Cardiac septum (tissue), 1 donor: ENCODE results near the gene MIA. TPM values are rescaled to one million over a fixed set of nuclear protein-coding genes. Genes with fewer than 3 reads are reported as not detected.
"Not testable (repeated sequence)": the region's sequence is repeated elsewhere in the genome, so short reads cannot be mapped to it uniquely, and the experiment has no call there.

Source experiments
- DNase-seq: peaks from one replicate; pipeline ENCODE4 v3.0.0-alpha.2; 2020; ENCODE audit warnings: low spot score
- intact Hi-C: fragments of 100-400 bp; cut with DNase I; formaldehyde crosslinking; loops from one replicate; pipeline ENCODE4 v1.14.0; 2022
- long read RNA-seq: library from polyadenylated mRNA; unstranded; transcript quantifications from one replicate; pipeline ENCODE4 v2.0.0, GENCODE V29; 2021
- total RNA-seq: library from RNA; stranded (reverse); fragmentation: NEBNext Ultra II Directional; extraction: Animal tissue kit (Norgen Biotek cat#: 25700); gene quantifications from one replicate; pipeline ENCODE4 v1.2.1, GENCODE V29; 2021
- donor health status: DM: no; HTN: no; CAD: no.

Gene MIA
- total RNA-seq = 1.00 TPM
- long read RNA-seq = 0 reads

DNA sequence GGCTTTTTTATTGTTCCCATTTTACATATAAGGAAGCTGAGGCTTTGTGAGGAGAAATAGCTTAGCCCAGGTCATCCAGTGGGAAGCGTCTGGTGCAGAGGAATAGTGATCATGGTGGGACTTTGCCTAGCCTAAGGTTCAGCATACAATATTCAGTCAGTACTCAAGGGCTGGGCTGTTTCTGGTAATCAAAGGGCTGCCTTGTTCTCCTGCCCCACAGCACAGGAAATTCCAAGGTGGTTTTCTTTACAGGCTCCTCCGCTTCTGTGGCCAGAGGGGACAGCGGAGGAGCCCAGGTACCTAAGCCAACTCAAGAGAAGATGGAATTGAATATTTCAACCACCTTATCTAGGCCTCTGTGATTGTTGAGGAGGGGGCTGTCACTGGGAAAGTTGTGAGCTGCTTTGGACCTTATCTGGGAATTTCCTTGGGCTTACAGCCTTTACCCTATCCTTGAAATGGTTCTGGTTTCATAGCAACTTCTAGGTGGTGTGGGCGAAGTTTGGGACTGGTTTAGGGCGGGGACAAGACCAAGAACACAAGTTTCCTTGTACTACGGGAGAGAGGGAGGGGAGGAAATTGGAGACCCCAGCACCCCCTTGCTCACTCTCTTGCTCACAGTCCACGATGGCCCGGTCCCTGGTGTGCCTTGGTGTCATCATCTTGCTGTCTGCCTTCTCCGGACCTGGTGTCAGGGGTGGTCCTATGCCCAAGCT is at the start of gene MIA:
Gene MIA (plus strand): TSS at position 606 of the 716 bp plus-strand sequence. CDS start 22 bp downstream, at position 628.
- DNase-seq = no peak
- intact Hi-C loops = no loop called here

DNA sequence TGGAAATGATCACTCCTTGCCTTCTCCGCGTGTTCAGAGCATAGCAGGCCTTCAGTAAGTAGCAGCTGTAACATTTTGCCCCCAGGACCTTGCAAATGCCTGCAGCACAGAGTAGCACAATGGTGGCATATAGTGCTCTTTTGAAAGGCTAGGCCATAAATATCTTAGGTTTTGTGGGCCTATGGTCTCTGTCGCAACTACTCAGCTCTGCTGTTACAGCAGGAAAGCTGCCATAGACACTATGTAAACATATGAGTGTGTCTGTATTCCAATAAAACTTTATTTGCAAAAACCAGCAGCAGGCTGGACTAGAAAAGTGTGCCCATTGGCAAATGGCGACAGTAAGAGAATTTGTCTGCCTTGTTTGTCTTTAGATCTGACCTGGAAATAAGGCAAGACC is 49.0 kb upstream of the MIA start:
- no peak for DNase-seq
- intact Hi-C loops = no loop called here

DNA sequence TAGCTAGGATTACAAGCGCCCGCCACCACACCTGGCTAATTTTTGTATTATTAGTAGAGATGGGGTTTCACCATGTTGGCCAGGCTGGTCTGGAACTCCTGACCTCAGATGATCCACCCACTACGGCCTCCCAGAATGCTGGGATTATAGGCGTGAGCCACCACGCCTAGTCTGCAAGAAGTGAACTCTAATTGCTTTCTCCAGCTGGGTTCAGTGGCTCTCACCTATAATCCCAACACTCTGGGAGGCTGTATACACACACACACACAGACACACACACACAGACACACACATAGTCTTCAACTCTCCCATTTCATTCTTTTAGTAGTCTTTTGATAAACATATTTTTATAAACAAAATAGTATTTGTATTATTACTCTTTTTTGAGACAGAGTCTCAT is 45.3 kb upstream of the MIA start:
- DNase-seq, intact Hi-C loops: not testable (repeated sequence)

DNA sequence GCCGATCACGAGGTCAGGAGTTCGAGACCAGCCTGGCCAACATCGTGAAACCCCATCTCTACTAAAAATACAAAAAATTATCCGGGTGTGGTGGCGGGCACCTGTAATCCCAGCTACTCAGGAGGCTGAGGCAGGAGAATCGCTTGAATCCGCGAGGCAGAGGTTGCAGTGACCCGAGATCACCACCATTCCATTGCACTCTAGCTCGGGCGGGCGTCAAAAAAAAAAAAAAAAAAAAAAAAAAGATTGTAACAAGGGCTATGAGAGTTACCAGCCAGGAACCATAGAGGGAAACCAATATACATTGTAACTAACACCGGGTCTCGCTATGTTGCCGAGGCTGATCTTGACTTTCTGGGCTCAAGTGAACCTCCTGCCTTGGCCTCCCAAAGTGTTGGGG is 43.0 kb upstream of the MIA start:
- intact Hi-C loops, DNase-seq: not testable (repeated sequence)

DNA sequence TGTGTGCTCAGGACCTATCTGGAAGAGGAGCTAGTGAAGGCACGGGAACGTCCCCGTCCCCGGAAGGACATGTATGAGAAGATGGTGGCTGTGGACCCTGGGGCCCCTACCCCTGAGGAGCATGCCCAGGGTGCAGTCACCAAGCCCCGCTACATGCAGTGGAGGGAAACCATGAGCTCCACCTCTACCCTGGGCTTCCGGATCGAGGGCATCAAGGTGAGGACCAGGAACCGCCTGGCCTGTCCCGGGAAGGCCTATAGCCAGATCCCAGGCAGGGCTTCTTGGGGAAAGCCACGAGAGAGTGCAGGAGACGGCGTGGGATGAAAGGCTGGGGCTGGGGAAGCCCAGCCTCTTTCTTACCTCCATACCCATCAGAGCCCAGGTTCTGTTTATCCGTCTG is 42.2 kb upstream of the MIA start:
- no peak for DNase-seq

DNA sequence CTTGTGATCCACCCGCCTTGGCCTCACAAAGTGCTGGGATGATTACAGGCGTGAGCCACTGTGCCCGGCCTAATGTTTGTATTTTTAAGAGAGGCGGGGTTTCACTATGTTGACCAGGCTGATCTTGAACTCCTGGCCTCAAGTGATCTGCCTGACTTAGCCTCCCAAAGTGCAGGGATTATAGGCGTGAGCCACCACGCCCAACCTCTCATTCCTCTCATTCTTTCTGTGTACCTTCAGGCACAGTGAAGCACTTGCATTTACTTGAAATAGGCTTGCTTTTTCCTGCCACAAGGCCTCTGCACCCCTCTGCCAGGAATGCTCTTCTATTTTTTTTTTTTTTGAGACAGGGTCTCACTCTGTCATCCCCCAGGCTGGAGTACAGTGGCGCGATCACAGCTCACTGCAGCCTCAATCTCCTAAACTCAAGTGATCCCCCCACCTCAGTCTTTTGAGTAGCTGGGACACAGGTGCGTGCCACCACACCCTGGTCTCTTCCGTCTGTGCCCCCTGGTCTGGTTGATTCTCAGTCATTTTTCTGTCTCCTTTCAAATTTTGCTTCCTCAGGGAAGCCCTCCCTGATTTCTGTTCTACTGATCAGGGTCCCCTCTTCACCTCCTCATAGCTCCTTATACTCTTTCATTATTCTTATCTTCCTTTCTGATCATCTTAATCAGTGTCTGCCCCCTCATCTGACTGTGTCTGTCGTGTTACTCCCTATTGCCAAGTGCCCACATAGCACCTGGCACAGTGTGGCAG is 40.1 kb upstream of the MIA start:
- no peak for DNase-seq

More for the DNA sequence above, 42.2 kb upstream of the MIA start:
- intact Hi-C loops = no loop called here

DNA sequence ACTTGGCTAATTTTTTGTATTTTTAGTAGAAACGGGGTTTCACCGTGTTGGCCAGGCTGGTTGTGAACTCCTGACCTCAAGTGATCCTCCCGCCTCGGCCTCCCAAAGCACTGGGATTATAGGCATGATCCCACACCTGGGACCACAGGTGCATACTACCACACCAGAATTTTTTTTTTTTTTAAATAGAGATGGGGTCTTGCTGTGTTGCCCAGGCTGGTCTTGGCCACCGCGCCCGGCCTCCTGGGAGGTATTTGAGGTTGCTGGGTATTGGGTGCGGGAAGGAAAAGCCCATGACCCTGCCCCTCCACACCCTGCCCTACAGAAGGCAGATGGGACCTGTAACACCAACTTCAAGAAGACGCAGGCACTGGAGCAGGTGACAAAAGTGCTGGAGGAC is 38.7 kb upstream of the MIA start:
- DNase-seq = no peak
- intact Hi-C loops = no loop called here

More for the DNA sequence above, 40.1 kb upstream of the MIA start:
- intact Hi-C loops = no loop called here

DNA sequence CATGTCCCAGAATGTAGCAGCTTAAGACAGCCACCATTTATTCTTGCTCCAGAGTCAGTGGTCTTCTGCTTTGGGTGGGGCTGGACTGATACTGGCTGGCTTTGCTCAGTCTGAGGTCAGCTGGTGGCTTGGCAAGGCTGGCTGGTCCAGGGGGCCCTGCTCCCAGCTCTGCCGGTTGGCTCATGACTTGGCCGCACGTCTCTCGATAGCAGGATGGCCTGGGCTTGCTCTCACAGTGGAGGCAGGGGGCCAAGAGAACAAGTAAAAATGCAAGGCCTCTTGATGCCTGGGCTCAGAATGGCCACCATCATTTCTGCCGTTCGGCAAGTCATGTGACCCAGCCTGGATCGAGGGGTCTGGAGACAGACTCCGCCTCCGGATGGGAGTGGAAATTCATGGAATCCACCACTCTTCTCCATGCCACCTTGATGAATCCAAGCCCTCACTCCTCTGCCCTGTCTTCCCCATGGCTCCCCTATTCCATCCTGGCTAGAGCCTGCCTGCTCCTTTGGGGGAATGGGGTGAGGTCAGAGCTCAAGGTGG is 38.1 kb upstream of the MIA start:
- no peak for DNase-seq
- intact Hi-C loops = no loop called here

DNA sequence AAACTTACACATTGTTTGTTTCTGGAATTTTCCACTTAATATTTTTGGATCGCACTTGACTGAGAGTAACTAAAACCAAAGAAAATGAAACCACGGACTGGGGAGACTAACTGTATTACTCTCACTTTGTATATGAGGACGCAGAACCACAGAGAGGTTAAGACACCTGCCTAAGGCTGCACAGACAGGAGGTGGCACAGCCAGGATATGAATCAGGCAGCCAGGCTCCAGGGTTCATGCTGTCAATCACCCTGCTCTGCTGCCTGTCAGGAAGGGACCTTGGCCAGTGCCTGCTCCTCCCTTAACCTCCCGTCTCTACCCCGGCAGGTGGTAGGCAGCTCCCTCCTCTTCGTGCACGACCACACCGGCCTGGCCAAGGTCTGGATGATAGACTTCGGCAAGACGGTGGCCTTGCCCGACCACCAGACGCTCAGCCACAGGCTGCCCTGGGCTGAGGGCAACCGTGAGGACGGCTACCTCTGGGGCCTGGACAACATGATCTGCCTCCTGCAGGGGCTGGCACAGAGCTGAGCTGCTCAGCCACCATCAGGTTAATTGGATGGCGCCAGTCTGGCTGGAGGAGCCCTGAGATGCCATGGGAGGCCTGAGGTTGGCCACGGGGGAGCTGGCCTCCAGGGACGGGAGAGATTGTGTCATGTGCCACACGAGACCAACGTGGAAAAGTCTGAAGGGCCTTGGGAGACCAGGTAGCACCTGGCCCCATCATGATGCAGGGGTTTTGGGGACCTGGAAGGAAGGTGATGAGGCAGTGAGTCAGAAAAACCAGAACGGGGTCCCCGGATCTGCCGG is 36.1 kb upstream of the MIA start:
- intact Hi-C loops = no loop called here
- DNase-seq = no peak

DNA sequence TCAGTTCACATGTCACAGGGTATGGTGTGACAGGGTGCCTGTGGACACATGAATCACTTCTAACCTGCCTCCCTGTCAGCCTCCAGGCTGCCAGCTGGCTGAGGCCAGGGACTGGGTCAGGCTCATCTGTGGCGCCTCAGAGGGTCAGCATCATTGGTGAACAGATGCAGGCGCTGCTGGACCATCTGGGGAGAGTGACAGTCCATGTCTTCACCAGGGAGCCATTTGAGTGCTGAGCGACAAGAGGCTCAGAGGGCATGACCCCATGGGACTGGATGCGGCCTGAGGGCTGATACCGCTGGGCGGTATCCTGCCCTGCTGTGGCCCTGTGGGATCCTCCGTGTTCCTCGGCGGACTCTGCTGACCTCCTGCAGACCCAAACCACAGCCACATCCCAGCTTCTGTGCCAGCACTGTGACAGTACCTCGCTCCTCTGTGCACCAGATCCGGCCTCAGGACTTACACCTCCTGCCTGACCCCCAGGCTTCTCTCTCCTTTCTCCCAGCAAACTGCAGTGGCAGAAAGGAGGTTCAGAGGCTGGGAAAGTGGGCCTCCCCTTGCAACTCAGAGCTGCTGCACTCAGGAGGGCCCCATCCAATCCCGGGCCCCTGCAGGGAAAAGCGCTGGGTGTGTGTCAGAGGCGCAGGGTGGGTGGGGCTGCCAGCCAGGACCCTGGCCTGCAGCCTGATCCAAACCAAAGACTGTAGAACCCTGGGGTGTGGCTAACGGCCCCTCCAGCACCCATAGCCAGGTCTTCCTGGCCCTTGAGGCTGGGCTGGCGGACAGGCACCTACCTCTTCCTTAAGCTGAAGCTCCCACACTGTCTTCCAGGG is 35.2 kb upstream of the MIA start:
- intact Hi-C loops = no loop called here
- DNase-seq = no peak

DNA sequence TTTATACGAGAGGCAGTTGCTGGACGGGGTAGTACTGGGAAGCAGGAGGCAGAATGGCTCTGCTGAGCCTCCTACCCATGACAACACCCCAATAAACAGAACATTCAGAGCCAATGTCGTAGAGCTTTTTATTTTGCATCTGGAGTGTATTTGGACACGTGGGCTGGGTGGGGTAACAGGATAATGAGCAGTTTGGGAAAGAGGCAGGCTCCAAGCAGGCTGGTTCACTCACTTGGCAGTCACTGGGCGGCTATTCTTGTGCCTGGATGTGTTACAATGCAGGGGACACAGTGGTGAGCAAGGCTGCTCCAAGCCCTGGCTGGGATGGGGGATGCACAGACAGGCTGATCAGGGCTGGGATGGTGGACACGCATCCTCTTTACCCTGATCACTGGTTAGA is 34.6 kb upstream of the MIA start:
- intact Hi-C loops = no loop called here

DNA sequence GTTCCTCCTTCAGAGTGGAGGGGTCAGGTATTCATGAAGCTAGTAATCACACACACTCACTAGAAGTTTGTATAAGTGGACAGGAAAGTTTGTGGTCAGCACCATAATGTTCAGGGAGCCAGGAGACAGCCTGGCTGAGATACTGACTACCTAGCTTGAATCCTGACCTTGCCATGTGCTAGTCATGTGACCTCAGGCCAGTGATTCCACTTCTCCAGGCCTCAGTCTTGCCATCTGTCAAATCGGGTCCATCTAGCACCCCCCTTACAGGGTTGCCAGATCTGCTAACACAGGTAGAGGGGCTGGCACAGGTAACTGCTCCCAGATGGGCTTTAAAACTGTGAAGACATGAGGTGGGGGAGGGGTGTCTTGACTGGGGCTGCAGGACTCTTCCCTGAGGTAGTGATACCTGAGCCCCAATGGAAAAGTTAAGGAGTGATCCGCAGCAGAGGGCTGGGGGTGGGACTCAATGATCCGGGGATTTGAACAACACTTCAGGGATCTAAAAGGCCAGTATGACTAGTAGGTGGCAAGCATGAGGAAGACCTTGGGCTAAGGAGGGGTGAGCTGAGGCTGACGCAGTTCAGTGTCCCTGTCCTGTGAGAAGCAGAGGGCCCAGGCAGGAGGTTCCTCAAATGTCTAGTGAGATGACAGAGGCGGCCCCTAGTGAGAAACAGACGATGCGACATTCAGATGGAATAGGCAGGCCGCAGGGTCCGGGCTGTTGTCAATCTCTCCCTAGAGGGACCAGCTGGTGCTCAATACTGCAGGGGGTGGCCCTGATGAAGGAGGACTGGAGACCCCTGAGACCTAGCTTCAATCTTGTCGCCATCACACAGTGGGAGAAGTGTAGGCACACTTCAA is 33.6 kb upstream of the MIA start:
- intact Hi-C loops = no loop called here
- DNase-seq = no peak

More for the DNA sequence above, 34.6 kb upstream of the MIA start:
- no peak for DNase-seq

DNA sequence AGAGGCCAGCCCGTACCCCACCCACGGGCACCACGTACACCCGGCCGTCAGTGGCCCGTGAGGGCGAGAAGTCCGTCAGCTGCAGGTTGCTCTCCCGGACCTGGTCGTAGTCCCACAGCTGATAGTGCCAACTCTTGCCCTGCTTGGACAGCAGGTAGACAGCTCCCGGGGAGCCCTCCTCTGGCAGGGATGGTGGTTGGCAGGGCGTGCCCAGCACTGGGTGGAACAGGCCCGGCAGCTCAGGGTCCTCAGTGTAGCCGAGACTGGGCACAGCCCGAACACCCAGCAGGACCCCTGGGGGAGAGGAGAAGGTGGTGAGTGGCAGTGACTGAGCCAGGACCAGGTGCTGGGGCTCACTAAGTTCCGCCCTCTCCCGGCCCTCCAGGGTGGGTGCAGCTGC is 32.8 kb upstream of the MIA start:
- intact Hi-C loops = no loop called here
- no peak for DNase-seq

DNA sequence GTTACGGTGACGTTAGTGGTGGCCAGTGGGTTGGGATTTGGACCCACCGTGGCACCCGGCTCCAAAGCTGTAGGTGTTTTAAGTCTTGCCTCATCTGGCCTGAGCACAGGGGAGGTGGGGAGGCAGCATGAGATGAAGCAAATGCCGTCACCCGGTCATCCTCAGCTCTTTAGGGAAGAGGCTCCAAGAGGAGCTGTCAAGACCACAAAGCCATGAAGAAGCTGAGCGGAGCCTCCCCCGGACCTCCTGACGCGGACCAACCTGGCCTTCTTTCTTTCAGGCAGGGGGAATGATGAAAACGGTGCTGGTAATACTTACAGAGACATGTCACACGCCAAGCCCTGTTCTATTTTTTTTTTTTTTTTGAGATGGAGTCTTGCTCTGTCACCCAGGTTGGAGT is 32.4 kb upstream of the MIA start:
- no peak for DNase-seq
- intact Hi-C loops = no loop called here

DNA sequence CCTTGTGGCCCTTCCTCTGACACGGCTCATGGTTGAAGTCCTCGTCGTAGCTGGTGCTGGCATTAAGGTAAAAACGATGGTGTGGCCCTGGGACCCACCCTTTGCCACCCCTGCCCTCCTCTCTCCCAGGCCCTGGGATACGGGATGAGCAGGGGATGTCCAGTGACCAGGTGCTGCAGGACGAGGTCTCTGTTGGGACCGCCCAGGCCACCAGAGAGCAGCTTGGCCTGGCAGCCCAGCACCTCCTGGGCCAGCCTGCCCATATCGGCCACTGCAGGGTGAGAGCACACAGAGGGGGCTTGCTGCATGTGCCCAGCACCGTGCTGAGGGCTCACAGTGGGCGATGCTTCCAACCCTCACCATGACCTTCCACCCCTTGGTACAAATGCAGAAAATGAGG is 31.4 kb upstream of the MIA start:
- DNase-seq = no peak
- intact Hi-C loops = no loop called here

DNA sequence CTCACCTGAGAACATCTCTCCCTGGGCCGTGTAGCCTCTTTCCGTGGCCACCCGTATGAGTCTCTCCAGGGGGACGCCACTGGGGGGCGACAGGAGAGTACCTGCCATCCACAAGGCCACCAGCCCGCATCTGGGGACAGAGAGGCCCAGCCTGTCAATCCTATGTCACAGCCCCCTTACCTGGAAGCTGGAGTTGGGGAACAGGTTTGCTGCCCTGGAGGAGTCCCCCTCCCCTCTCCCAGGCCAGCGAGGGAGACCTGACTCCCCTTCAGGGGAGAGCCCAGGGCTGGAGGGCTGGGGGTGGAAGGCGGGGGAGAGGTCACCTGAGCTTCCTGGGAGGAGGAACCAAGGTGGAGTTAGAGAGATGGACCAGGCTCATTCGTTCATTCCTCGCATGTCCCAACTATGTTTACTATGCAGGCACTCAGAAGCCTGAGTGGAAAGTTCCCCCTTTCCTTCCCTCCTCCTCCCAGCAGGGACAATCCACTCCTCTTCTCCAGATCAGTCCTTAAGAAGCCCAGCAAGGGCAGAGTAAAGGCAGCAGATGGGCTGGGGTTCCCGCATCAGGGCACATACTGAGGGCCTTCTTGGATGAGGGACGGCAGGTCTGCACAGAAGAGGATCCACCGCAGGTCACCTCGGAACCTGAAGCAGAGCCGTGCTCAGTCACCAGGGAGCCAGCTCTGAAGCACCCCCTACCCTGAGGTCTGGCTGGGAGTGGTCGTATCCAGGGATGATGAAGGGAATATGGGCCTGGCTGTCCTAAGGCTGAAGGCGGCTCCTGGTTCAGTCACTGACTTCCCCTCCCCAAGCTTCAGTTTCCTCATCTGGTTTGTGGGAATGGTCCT is 30.5 kb upstream of the MIA start:
- DNase-seq = no peak
- intact Hi-C loops = no loop called here

DNA sequence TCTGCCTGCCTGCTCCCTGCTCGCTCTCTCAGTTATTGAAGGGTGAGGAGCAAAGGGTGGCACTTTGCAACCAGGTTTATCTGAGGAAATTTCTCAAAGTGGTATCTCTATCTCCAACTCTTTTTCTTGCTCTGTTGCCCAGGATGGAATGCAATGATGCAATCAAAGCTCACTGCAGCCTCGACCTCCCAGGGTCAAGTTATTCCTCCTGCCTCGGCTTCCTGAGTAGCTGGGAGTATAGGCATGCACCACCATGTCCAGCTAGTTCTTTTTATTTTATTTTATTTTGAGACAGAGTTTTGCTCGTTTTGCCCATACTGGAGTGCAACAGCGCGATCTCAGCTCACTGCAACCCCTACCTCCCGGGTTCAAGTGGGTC is 29.9 kb upstream of the MIA start:
- DNase-seq = no peak

DNA sequence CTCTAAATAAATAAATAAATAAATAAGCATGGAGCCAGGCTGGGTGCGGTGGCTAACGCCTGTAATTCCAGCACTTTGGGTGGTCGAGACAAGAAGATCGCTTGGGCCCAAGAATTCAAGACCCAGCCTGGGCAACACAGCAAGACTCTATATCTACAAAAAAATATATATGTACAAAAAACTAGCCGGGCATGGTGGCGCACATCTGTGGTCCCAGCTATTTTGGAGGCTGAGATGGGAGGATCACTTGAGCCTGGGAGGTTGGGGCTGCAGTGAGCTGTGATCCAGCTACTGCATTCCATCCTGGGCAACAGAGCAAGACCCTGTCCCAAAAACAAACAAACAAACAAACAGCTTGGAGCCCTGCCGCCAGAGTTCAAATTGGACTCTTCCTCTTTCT is 27.8 kb upstream of the MIA start:
- no peak for DNase-seq

More for the DNA sequence above, 29.9 kb upstream of the MIA start:
- intact Hi-C loops = no loop called here

More for the DNA sequence above, 27.8 kb upstream of the MIA start:
- intact Hi-C loops = no loop called here
